ENCODE results near the gene DNAJB4. TPM values are rescaled to one million over a fixed set of nuclear protein-coding genes. Genes with fewer than 3 reads are reported as not detected.
A peak's percentile ranks its signal among the peaks of the same experiment; 100 is the strongest.

DNAJB4 gene
- total and polyA plus RNA-seq, 2 of the 13 experiments (the other 11 are each of a cell fraction or from before 2014, with no cell fraction given) = 4.4 to 18.6 TPM

- TF ChIP-seq, protein P1, sequence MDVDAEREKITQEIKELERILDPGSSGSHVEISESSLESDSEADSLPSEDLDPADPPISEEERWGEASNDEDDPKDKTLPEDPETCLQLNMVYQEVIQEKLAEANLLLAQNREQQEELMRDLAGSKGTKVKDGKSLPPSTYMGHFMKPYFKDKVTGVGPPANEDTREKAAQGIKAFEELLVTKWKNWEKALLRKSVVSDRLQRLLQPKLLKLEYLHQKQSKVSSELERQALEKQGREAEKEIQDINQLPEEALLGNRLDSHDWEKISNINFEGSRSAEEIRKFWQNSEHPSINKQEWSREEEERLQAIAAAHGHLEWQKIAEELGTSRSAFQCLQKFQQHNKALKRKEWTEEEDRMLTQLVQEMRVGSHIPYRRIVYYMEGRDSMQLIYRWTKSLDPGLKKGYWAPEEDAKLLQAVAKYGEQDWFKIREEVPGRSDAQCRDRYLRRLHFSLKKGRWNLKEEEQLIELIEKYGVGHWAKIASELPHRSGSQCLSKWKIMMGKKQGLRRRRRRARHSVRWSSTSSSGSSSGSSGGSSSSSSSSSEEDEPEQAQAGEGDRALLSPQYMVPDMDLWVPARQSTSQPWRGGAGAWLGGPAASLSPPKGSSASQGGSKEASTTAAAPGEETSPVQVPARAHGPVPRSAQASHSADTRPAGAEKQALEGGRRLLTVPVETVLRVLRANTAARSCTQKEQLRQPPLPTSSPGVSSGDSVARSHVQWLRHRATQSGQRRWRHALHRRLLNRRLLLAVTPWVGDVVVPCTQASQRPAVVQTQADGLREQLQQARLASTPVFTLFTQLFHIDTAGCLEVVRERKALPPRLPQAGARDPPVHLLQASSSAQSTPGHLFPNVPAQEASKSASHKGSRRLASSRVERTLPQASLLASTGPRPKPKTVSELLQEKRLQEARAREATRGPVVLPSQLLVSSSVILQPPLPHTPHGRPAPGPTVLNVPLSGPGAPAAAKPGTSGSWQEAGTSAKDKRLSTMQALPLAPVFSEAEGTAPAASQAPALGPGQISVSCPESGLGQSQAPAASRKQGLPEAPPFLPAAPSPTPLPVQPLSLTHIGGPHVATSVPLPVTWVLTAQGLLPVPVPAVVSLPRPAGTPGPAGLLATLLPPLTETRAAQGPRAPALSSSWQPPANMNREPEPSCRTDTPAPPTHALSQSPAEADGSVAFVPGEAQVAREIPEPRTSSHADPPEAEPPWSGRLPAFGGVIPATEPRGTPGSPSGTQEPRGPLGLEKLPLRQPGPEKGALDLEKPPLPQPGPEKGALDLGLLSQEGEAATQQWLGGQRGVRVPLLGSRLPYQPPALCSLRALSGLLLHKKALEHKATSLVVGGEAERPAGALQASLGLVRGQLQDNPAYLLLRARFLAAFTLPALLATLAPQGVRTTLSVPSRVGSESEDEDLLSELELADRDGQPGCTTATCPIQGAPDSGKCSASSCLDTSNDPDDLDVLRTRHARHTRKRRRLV (CRISPR knock-in tag; IDR thresholded peaks at IDR 0.05) = peak; percentile 63
- TF ChIP-seq BORCS8-MEF2B (CRISPR knock-in tag; IDR thresholded peaks at IDR 0.05) (no peak), GATAD2A (CRISPR knock-in tag; IDR thresholded peaks at IDR 0.05) (no peak; the same call in 1 of the 2 replicates), ZNF83 (CRISPR knock-in tag; IDR thresholded peaks at IDR 0.05; ENCODE audit: borderline replicate concordance) (no peak), HBP1 (CRISPR knock-in tag; IDR thresholded peaks at IDR 0.05; ENCODE audit: low read depth) (peak; percentile 35; the same call in 1 of the 2 replicates), ARID5B (CRISPR knock-in tag; IDR thresholded peaks at IDR 0.05) (peak; percentile 32; the same call in 1 of the 2 replicates), ELF3 (CRISPR knock-in tag; IDR thresholded peaks at IDR 0.05) (0 out of 2 replicates have a peak, but pooled peaks have one; percentile 2), TFDP2 (CRISPR knock-in tag; IDR thresholded peaks at IDR 0.05) (peak; percentile 13; the same call in 1 of the 2 replicates), SMARCE1 (IDR thresholded peaks at IDR 0.05; ENCODE audit: borderline replicate concordance) (no peak), POGZ (CRISPR knock-in tag; IDR thresholded peaks at IDR 0.05) (peak; percentile 35; the same call in 1 of the 2 replicates), THAP11 (CRISPR knock-in tag; IDR thresholded peaks at IDR 0.05) (peak; percentile 41)
- TF ChIP-seq, protein P2, sequence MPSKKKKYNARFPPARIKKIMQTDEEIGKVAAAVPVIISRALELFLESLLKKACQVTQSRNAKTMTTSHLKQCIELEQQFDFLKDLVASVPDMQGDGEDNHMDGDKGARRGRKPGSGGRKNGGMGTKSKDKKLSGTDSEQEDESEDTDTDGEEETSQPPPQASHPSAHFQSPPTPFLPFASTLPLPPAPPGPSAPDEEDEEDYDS (CRISPR knock-in tag; IDR thresholded peaks at IDR 0.05) = peak; percentile 95
- TF ChIP-seq, protein P3, sequence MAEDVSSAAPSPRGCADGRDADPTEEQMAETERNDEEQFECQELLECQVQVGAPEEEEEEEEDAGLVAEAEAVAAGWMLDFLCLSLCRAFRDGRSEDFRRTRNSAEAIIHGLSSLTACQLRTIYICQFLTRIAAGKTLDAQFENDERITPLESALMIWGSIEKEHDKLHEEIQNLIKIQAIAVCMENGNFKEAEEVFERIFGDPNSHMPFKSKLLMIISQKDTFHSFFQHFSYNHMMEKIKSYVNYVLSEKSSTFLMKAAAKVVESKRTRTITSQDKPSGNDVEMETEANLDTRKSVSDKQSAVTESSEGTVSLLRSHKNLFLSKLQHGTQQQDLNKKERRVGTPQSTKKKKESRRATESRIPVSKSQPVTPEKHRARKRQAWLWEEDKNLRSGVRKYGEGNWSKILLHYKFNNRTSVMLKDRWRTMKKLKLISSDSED (CRISPR knock-in tag; IDR thresholded peaks at IDR 0.05) = no peak
Observed at GRCh38 chr1:78004719-78005447, at the start of gene DNAJB4 (continued).
